ENCODE measurements around the gene BMP6. TPM values are rescaled to one million over a fixed set of nuclear protein-coding genes. Genes with fewer than 3 reads are reported as not detected.

Gene BMP6
- total and polyA plus RNA-seq, 10 of the 15 experiments (the other 5 are each of a cell fraction or from before 2014, with no cell fraction given) = 0.02 to 0.15 (median 0.05) TPM; not detected in 5

- no peak for TF ChIP-seq CREB1 (IDR thresholded peaks at IDR 0.05; ENCODE audit: low read depth)
Measured at GRCh38 chr6:7899889-7900213, 174.0 kb downstream of the BMP6 start (continued).

- peaks cover 6% of the 10 kb centered on the region for H4K20me1 ChIP-seq (ENCODE audit: control insufficient read depth, insufficient read depth)
- 97% methylated on average over 2 of the region's 2 CpGs for WGBS (ENCODE audit: insufficient coverage, insufficient replicate concordance, low lambda C conversion rate, missing lambda C conversion rate)
- H3K4me2 ChIP-seq (ENCODE audit: control insufficient read depth, insufficient read depth) = no peak overlapping the region
- TF ChIP-seq RB1 (IDR thresholded peaks at IDR 0.05; ENCODE audit: borderline replicate concordance) = no peak
- SMC1A ChIA-PET (ENCODE audit: uncharacterized antibody, unreplicated experiment) = interaction anchor here (1.7 to 3.3 kb wide), 2 partner anchors 92 to 318 kb away, joined by 4 to 20 read pairs; no protein-coding TSS in a partner anchor
- FAIRE-seq (peak; percentile 18), ATAC-seq (peak; percentile 55), DNase-seq (ENCODE audit: low read depth, low spot score) (no peak)
- H3K27ac ChIP-seq (ENCODE audit: control insufficient read depth, insufficient read depth) = no peak overlapping the region
- H2AFZ ChIP-seq (ENCODE audit: control insufficient read depth, low read depth, low read length) = no peak overlapping the region
- POLR2A ChIA-PET = no interaction called here
- H3K9ac ChIP-seq (ENCODE audit: control insufficient read depth, insufficient read depth, low read length) = no peak overlapping the region
- BruUV-seq (replicated peaks) = no TSS peak
- CTCF ChIA-PET = interaction anchor here (1.2 to 2.4 kb wide), 5 partner anchors 32 to 159 kb away, joined by 3 to 16 read pairs (median 3); no protein-coding TSS in a partner anchor
- peaks cover 21% of the 10 kb centered on the region for H3K4me1 ChIP-seq (ENCODE audit: control insufficient read depth, insufficient read depth, low read length)
- no peaks in the 10 kb centered on the region for H3K27me3 ChIP-seq (replicated peaks in 1 of 2; ENCODE audit: control insufficient read depth in 2 of 2, insufficient read depth in 2 of 2, low read length in 1 of 2)
- RAD21 ChIA-PET (ENCODE audit: unreplicated experiment) = interaction anchor here (1.7 kb wide), 1 partner anchor 158 kb away, joined by 11 read pairs; no protein-coding TSS in a partner anchor
- no peak overlapping the region for H3K4me3 ChIP-seq
- peaks cover 12% of the 10 kb centered on the region for H3K79me2 ChIP-seq (ENCODE audit: control insufficient read depth, insufficient read depth, low read length)
- H3K36me3 ChIP-seq (ENCODE audit: control insufficient read depth in 2 of 2, insufficient read depth in 2 of 2, low read length in 1 of 2) = peaks cover 22 to 60% of the 10 kb centered on the region in 2 experiments
- no peaks in the 10 kb centered on the region for H3K9me3 ChIP-seq (replicated peaks; ENCODE audit: control insufficient read depth, insufficient read depth, low read length)
- intact Hi-C loops (cut with micrococcal nuclease; ENCODE audit: unreplicated experiment) = no loop called here
- in situ Hi-C loops (cut with MboI) = no loop called here
Measured at GRCh38 chr6:7900621-7901020, 174.7 kb downstream of the BMP6 start.

GRCh38 chr6:7901056-7901455 is 175.2 kb downstream of the BMP6 start:
- no peak overlapping the region for H3K4me2 ChIP-seq (ENCODE audit: control insufficient read depth, insufficient read depth)
- H3K4me3 ChIP-seq = no peak overlapping the region
- intact Hi-C loops (cut with micrococcal nuclease; ENCODE audit: unreplicated experiment) = no loop called here
- in situ Hi-C loops (cut with MboI) = no loop called here
- ChIA-PET RAD21 (ENCODE audit: unreplicated experiment) (no interaction called here), SMC1A (ENCODE audit: uncharacterized antibody, unreplicated experiment) (no interaction called here), POLR2A (no interaction called here), CTCF (interaction anchor here (1.5 to 2.4 kb wide), 3 partner anchors 93 to 159 kb away, joined by 3 to 16 read pairs (median 8); no protein-coding TSS in a partner anchor)
- BruUV-seq (replicated peaks) = no TSS peak
- peaks cover 21% of the 10 kb centered on the region for H3K4me1 ChIP-seq (ENCODE audit: control insufficient read depth, insufficient read depth, low read length)
- no peak overlapping the region for H3K27ac ChIP-seq (ENCODE audit: control insufficient read depth, insufficient read depth)
- FAIRE-seq (peak; percentile 31), ATAC-seq (no peak), DNase-seq (ENCODE audit: low read depth, low spot score) (no peak)
- TF ChIP-seq JUND (IDR thresholded peaks at IDR 0.05; ENCODE audit: low read depth, low read length) (no peak), POLR2A (IDR thresholded peaks at IDR 0.05; ENCODE audit: low read depth, low read length) (peak; percentile 17; the same call in 1 of the 2 replicates)
- H3K79me2 ChIP-seq (ENCODE audit: control insufficient read depth, insufficient read depth, low read length) = peaks cover 17% of the 10 kb centered on the region
- H2AFZ ChIP-seq (ENCODE audit: control insufficient read depth, low read depth, low read length) = no peak overlapping the region
- H3K27me3 ChIP-seq (replicated peaks in 1 of 2; ENCODE audit: control insufficient read depth in 2 of 2, insufficient read depth in 2 of 2, low read length in 1 of 2) = no peaks in the 10 kb centered on the region
- H3K36me3 ChIP-seq (ENCODE audit: control insufficient read depth in 2 of 2, insufficient read depth in 2 of 2, low read length in 1 of 2) = peaks cover 21 to 55% of the 10 kb centered on the region in 2 experiments
- no peaks in the 10 kb centered on the region for H3K9me3 ChIP-seq (replicated peaks; ENCODE audit: control insufficient read depth, insufficient read depth, low read length)
- WGBS (ENCODE audit: insufficient coverage, insufficient replicate concordance, low lambda C conversion rate, missing lambda C conversion rate) = 94% methylated on average over 9 of the region's 9 CpGs
- peaks cover 6% of the 10 kb centered on the region for H4K20me1 ChIP-seq (ENCODE audit: control insufficient read depth, insufficient read depth)
- H3K9ac ChIP-seq (ENCODE audit: control insufficient read depth, insufficient read depth, low read length) = no peak overlapping the region
